Stimulated activated effector memory CD8-positive, alpha-beta T cell treated with anti-CD3 and anti-CD28 coated beads, Interleukin-12 subunit alpha, Interleukin-12 subunit beta, amount 100 ng/mL, for 72 hours (primary cell): Measurements from ENCODE around the gene NGB.

Experiments used
- ATAC-seq: fragments of 150-1000 bp; cut with Tn5 transposase; 2 replicates; pipeline ENCODE4 v1.10.0; 2021
- DNase-seq, 2 donors: peaks; one replicate each; pipeline ENCODE4 v3.0.0; 2021 to 2022; ENCODE audit warnings: low spot score in 2 of 2
- H3K27ac Mint-ChIP-seq: one replicate; pipeline ENCODE4 v1.8.0; 2022; ENCODE audit warnings: mild to moderate bottlenecking, mixed read lengths
- H3K36me3 Mint-ChIP-seq: one replicate; pipeline ENCODE4 v1.8.0; 2022; ENCODE audit warnings: mild to moderate bottlenecking, mixed read lengths
- H3K4me1 Mint-ChIP-seq: one replicate; pipeline ENCODE4 v1.8.0; 2022; ENCODE audit warnings: mixed read lengths
- H3K4me3 Mint-ChIP-seq: one replicate; pipeline ENCODE4 v1.8.0; 2022; ENCODE audit warnings: mild to moderate bottlenecking, mixed read lengths
- H3K9me3 Mint-ChIP-seq: one replicate; pipeline ENCODE4 v1.8.0; 2022; ENCODE audit warnings: mixed read lengths

NGB gene

GRCh38 chr14:77276295-77276935 lies 5.4 kb upstream of the NGB start:
- no peak overlapping the region for H3K4me3 Mint-ChIP-seq
- H3K27ac Mint-ChIP-seq: no peak overlapping the region
- H3K9me3 Mint-ChIP-seq: no peaks in the 10 kb centered on the region
- no peak for DNase-seq
- no peaks in the 10 kb centered on the region for H3K36me3 Mint-ChIP-seq
- no peak for ATAC-seq
- no peaks in the 10 kb centered on the region for H3K4me1 Mint-ChIP-seq

GRCh38 chr14:77275601-77276017 lies 4.6 kb upstream of the NGB start:
- Mint-ChIP-seq H3K27ac (no peak overlapping the region), H3K4me1 (no peaks in the 10 kb centered on the region), H3K4me3 (no peak overlapping the region), H3K36me3 (no peaks in the 10 kb centered on the region), H3K9me3 (no peaks in the 10 kb centered on the region)
- ATAC-seq: no peak
- no peak for DNase-seq

GRCh38 chr14:77275041-77275580 lies 4.1 kb upstream of the NGB start:
- H3K4me1 Mint-ChIP-seq: peaks cover 3% of the 10 kb centered on the region
- ATAC-seq (no peak), DNase-seq (no peak)
- H3K9me3 Mint-ChIP-seq: no peaks in the 10 kb centered on the region
- H3K4me3 Mint-ChIP-seq: no peak overlapping the region
- H3K36me3 Mint-ChIP-seq: no peaks in the 10 kb centered on the region
- H3K27ac Mint-ChIP-seq: no peak overlapping the region

- no peak overlapping the region for H3K27ac Mint-ChIP-seq
- H3K9me3 Mint-ChIP-seq: no peaks in the 10 kb centered on the region
- DNase-seq (no peak), ATAC-seq (no peak)
- H3K4me1 Mint-ChIP-seq: peaks cover 15% of the 10 kb centered on the region
- no peaks in the 10 kb centered on the region for H3K36me3 Mint-ChIP-seq
- H3K4me3 Mint-ChIP-seq: no peak overlapping the region
Measured at GRCh38 chr14:77273796-77274195, 2.8 kb upstream of the NGB start.

- Mint-ChIP-seq H3K4me3 (no peak overlapping the region), H3K9me3 (peaks cover 2% of the 10 kb centered on the region), H3K27ac (no peak overlapping the region), H3K36me3 (no peaks in the 10 kb centered on the region), H3K4me1 (peaks cover 17% of the 10 kb centered on the region)
- ATAC-seq (no peak), DNase-seq (no peak)
Measured at GRCh38 chr14:77272261-77272660, 1.3 kb upstream of the NGB start.

GRCh38 chr14:77270361-77271112 lies 469 bp downstream of the NGB start:
- Mint-ChIP-seq H3K4me1 (peaks cover 17% of the 10 kb centered on the region), H3K4me3 (peak overlapping the region; percentile 32), H3K9me3 (peaks cover 2% of the 10 kb centered on the region), H3K27ac (no peak overlapping the region), H3K36me3 (no peaks in the 10 kb centered on the region)
- ATAC-seq (no peak), DNase-seq (no peak)

- H3K4me3 Mint-ChIP-seq: no peak overlapping the region
Measured at GRCh38 chr14:77268989-77269600, 1.9 kb downstream of the NGB start.

GRCh38 chr14:77267937-77268699 lies 2.9 kb downstream of the NGB start:
- no peak overlapping the region for H3K4me3 Mint-ChIP-seq
- no peaks in the 10 kb centered on the region for H3K36me3 Mint-ChIP-seq
- H3K27ac Mint-ChIP-seq: no peak overlapping the region

More at GRCh38 chr14:77268989-77269600, 1.9 kb downstream of the NGB start:
- ATAC-seq (peak; percentile 15), DNase-seq (no peak)
- Mint-ChIP-seq H3K27ac (no peak overlapping the region), H3K4me1 (peaks cover 17% of the 10 kb centered on the region), H3K36me3 (no peaks in the 10 kb centered on the region), H3K9me3 (peaks cover 2% of the 10 kb centered on the region)

GRCh38 chr14:77266336-77266735 lies 4.7 kb downstream of the NGB start:
- H3K36me3 Mint-ChIP-seq: no peaks in the 10 kb centered on the region
- DNase-seq (no peak), ATAC-seq (no peak)
- no peak overlapping the region for H3K4me3 Mint-ChIP-seq
- peaks cover 2% of the 10 kb centered on the region for H3K9me3 Mint-ChIP-seq
- peaks cover 17% of the 10 kb centered on the region for H3K4me1 Mint-ChIP-seq
- H3K27ac Mint-ChIP-seq: no peak overlapping the region

More at GRCh38 chr14:77267937-77268699, 2.9 kb downstream of the NGB start:
- H3K9me3 Mint-ChIP-seq: peaks cover 2% of the 10 kb centered on the region
- no peak for DNase-seq
- peaks cover 17% of the 10 kb centered on the region for H3K4me1 Mint-ChIP-seq
- ATAC-seq: no peak

GRCh38 chr14:77265561-77266335 lies 5.3 kb downstream of the NGB start:
- Mint-ChIP-seq H3K27ac (no peak overlapping the region), H3K36me3 (no peaks in the 10 kb centered on the region), H3K4me3 (no peak overlapping the region), H3K4me1 (peaks cover 17% of the 10 kb centered on the region), H3K9me3 (peaks cover 2% of the 10 kb centered on the region)
- DNase-seq (no peak), ATAC-seq (no peak)

GRCh38 chr14:77265187-77265515 lies 5.9 kb downstream of the NGB start:
- no peak for DNase-seq
- ATAC-seq: no peak
- Mint-ChIP-seq H3K4me1 (peaks cover 14% of the 10 kb centered on the region), H3K27ac (no peak overlapping the region), H3K4me3 (no peak overlapping the region), H3K9me3 (peaks cover 2% of the 10 kb centered on the region), H3K36me3 (no peaks in the 10 kb centered on the region)

GRCh38 chr14:77264466-77265186 lies 6.4 kb downstream of the NGB start:
- no peak overlapping the region for H3K4me3 Mint-ChIP-seq
- H3K36me3 Mint-ChIP-seq: no peaks in the 10 kb centered on the region
- DNase-seq (no peak), ATAC-seq (no peak)
- no peak overlapping the region for H3K27ac Mint-ChIP-seq
- H3K4me1 Mint-ChIP-seq: peaks cover 9% of the 10 kb centered on the region
- peaks cover 2% of the 10 kb centered on the region for H3K9me3 Mint-ChIP-seq

GRCh38 chr14:77260631-77261030 lies 10.4 kb downstream of the NGB start:
- DNase-seq: no peak
- Mint-ChIP-seq H3K4me1 (no peaks in the 10 kb centered on the region), H3K9me3 (no peaks in the 10 kb centered on the region), H3K27ac (no peak overlapping the region), H3K4me3 (no peak overlapping the region), H3K36me3 (no peaks in the 10 kb centered on the region)
- no peak for ATAC-seq

GRCh38 chr14:77260199-77260598 lies 10.8 kb downstream of the NGB start:
- no peaks in the 10 kb centered on the region for H3K9me3 Mint-ChIP-seq
- no peak overlapping the region for H3K4me3 Mint-ChIP-seq
- DNase-seq: no peak
- no peak overlapping the region for H3K27ac Mint-ChIP-seq
- H3K36me3 Mint-ChIP-seq: no peaks in the 10 kb centered on the region
- no peak for ATAC-seq
- no peaks in the 10 kb centered on the region for H3K4me1 Mint-ChIP-seq
